GM13976 (cell line): ENCODE measurements around the gene ENPP6.

ENCODE experiments used
- DNase-seq: peaks from one replicate; pipeline ENCODE4 v3.0.0; 2012; ENCODE audit warnings: low spot score
- in situ Hi-C: fragments of 300-500 bp; cut with MboI; formaldehyde crosslinking; loops from one replicate; pipeline ENCODE4 v1.12.0; 2022; ENCODE audit warnings: low sequenced_read_pairs, mixed read lengths, inconsistent platforms; ENCODE audit not compliant: unreplicated experiment
- TF ChIP-seq, protein P1 (sequence below): IDR thresholded peaks from 2 replicates; pipeline ENCODE4 v1.5.1; 2012; ENCODE audit warnings: borderline replicate concordance, mild to moderate bottlenecking; ENCODE audit not compliant: insufficient read depth; ENCODE audit errors: extremely low read depth, missing control alignments, control extremely low read depth

The ENPP6 gene

DNA sequence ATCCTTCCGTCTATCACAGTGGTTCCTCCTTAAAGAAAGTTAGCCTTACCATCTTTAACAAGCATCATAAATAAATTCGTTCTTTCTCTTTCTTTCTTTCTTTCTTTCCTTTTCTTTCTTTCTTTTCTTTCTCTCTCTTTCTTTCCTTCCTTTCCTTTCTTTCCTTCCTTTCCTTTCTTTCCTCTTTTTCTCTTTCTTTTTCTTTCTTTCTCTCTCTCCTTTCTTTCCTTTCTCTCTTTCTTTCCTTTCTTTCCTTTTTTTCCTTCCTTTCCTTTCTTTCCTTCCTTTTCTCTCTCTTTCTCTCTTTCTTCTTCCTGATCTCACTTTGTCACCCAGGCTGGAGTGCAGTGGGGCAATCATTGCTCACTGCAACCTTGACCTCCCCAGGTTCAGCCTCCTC lies 60.4 kb downstream of the ENPP6 start:
- TF ChIP-seq, protein P1, sequence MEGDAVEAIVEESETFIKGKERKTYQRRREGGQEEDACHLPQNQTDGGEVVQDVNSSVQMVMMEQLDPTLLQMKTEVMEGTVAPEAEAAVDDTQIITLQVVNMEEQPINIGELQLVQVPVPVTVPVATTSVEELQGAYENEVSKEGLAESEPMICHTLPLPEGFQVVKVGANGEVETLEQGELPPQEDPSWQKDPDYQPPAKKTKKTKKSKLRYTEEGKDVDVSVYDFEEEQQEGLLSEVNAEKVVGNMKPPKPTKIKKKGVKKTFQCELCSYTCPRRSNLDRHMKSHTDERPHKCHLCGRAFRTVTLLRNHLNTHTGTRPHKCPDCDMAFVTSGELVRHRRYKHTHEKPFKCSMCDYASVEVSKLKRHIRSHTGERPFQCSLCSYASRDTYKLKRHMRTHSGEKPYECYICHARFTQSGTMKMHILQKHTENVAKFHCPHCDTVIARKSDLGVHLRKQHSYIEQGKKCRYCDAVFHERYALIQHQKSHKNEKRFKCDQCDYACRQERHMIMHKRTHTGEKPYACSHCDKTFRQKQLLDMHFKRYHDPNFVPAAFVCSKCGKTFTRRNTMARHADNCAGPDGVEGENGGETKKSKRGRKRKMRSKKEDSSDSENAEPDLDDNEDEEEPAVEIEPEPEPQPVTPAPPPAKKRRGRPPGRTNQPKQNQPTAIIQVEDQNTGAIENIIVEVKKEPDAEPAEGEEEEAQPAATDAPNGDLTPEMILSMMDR, result no peak
- in situ Hi-C loops, result no loop called here
- DNase-seq, result no peak

- TF ChIP-seq, protein P1, result no peak
Measured at GRCh38 chr4:184156163-184156920, 61.3 kb downstream of the ENPP6 start.

DNA sequence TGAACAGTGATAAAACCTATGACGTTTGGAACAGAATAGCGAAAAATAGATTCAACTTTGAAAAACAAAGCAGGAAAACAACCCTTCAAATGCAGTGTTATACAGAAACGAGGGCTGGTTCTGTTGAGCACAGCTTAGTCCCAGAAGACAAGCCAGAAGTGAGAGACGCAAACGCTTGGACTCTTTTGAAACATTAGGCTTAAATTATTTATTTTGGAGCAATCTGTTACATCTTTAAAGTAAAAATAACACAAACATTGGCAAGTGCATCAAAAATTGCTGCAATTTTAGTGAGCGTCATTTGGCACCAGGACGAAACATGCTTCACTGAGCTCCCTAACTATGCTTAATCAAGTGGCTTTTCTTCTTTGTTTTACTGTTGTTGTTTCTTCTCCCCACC lies 63.5 kb downstream of the ENPP6 start:
- TF ChIP-seq, protein P1, result no peak
- in situ Hi-C loops, result no loop called here
- no peak for DNase-seq

More at GRCh38 chr4:184156163-184156920, 61.3 kb downstream of the ENPP6 start:
- in situ Hi-C loops, result no loop called here
- DNase-seq, result no peak

DNA sequence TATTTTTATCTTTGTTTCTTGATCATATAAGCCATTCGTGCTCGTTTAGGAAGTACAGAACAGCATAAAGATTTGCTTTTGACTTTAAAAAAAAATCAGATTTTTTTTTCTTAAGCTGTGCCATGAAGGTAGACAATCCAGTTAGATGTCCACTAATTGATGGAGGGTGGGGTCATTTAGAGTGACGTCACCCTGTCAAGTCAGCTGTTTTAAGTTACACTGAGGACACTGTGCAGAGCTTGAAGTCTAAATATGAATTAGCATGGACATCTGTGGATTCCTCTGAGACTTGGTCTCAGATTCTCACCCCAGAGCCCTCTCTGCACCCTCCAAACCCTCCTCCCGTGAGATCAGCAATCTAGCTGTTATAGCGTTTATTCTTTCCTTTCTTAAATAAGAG lies 63.9 kb downstream of the ENPP6 start:
- TF ChIP-seq, protein P1, result no peak
- in situ Hi-C loops, result no loop called here
- DNase-seq, result no peak

DNA sequence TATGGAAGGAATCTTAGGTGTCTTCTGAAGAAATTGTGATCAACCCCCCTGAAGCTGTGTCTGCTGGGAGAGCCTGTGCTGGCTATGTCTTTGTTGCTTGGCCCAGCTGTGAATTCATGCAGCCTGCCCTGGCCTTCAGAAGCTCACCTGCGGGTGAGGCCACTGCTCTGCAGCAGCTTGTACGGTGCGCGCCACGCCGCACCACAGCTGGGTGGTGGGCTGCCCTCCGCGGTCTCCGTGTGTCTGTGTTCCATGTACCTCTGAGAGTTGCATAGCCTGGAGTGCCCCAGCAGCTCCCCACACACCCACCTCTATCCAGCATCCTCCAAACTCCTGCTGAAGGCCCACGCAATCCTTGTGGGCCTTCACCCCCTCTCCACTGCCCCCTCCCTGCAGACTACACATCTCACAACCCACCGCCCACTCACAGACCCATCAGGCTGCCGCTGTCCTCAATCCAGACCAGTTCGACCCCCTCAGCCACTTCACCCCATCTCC lies 65.6 kb downstream of the ENPP6 start:
- DNase-seq, result no peak
- in situ Hi-C loops, result no loop called here
- TF ChIP-seq, protein P1, result no peak

GRCh38 chr4:184150102-184150839 lies 67.4 kb downstream of the ENPP6 start:
- DNase-seq, result no peak
- in situ Hi-C loops, result no loop called here
- TF ChIP-seq, protein P1, result no peak
